Osteoblast (primary cell): Measurements from ENCODE around the gene NBAS. TPM values are rescaled to one million over a fixed set of nuclear protein-coding genes. Genes with fewer than 3 reads are reported as not detected.

Experiments used
- DNase-seq: peaks from one replicate; pipeline ENCODE4 v3.0.0; 2011; ENCODE audit warnings: low spot score, mixed read lengths; ENCODE audit not compliant: insufficient read length; ENCODE audit errors: missing footprints
- H2AFZ ChIP-seq: 2 replicates; pipeline ENCODE4 v1.6.0; 2011; ENCODE audit warnings: mild to moderate bottlenecking, low read length
- H3K27ac ChIP-seq: 2 replicates; pipeline ENCODE4 v1.5.1; 2011; ENCODE audit warnings: mild to moderate bottlenecking, low read depth, low read length, moderate library complexity
- H3K27me3 ChIP-seq: 2 replicates; pipeline ENCODE4 v1.6.0; 2012; ENCODE audit warnings: mild to moderate bottlenecking, control low read depth, inconsistent platforms, low read length, moderate library complexity; ENCODE audit not compliant: insufficient read depth
- H3K36me3 ChIP-seq: 2 replicates; pipeline ENCODE4 v1.5.1; 2011; ENCODE audit warnings: mild to moderate bottlenecking, low read length, control low read depth, moderate library complexity; ENCODE audit not compliant: insufficient read depth
- H3K4me1 ChIP-seq: 2 replicates; pipeline ENCODE4 v1.5.1; 2011; ENCODE audit warnings: mild to moderate bottlenecking, low read length, control low read depth, moderate library complexity; ENCODE audit not compliant: insufficient read depth
- H3K4me2 ChIP-seq: 2 replicates; pipeline ENCODE4 v1.6.0; 2011; ENCODE audit warnings: mild to moderate bottlenecking, low read length; ENCODE audit not compliant: insufficient read depth
- H3K4me3 ChIP-seq: fragments of 200-600 bp; sonication (generic); 3 replicates; pipeline ENCODE4 v1.5.1; 2012; ENCODE audit warnings: mild to moderate bottlenecking, low read length, inconsistent platforms; ENCODE audit not compliant: insufficient read depth
- H3K79me2 ChIP-seq: 2 replicates; pipeline ENCODE4 v1.6.0; 2012; ENCODE audit warnings: mild to moderate bottlenecking, low read length, control low read depth, inconsistent platforms; ENCODE audit not compliant: insufficient read depth
- H3K9me3 ChIP-seq: 2 replicates; pipeline ENCODE4 v1.5.1; 2011; ENCODE audit warnings: low read depth, low read length, control low read depth
- H4K20me1 ChIP-seq: 2 replicates; pipeline ENCODE4 v1.6.0; 2012; ENCODE audit warnings: mild to moderate bottlenecking, low read length, control low read depth; ENCODE audit not compliant: insufficient read depth
- total RNA-seq: library from RNA; depleted of rRNA; stranded (reverse); fragments of >200 nt; gene quantifications from 2 replicates; pipeline ENCODE4 v1.2.3, GENCODE V29; 2012
- TF ChIP-seq, protein P1 (sequence below): IDR thresholded peaks from 2 replicates; pipeline ENCODE4 v1.5.1; 2011; ENCODE audit warnings: mild to moderate bottlenecking, low read depth, low read length, moderate library complexity; ENCODE audit errors: extremely low read depth

Gene NBAS
- total RNA-seq, 1 donor = 98.1 TPM

- Histone ChIP-seq H3K79me2 (peaks cover 3% of the 10 kb centered on the region), H3K4me3 (no peak overlapping the region), H4K20me1 (peaks cover 3% of the 10 kb centered on the region), H2AFZ (no peak overlapping the region), H3K4me1 (no peaks in the 10 kb centered on the region), H3K9me3 (no peaks in the 10 kb centered on the region), H3K4me2 (no peak overlapping the region), H3K27me3 (no peaks in the 10 kb centered on the region), H3K27ac (no peak overlapping the region), H3K36me3 (peaks cover 8% of the 10 kb centered on the region)
- TF ChIP-seq, protein P1, sequence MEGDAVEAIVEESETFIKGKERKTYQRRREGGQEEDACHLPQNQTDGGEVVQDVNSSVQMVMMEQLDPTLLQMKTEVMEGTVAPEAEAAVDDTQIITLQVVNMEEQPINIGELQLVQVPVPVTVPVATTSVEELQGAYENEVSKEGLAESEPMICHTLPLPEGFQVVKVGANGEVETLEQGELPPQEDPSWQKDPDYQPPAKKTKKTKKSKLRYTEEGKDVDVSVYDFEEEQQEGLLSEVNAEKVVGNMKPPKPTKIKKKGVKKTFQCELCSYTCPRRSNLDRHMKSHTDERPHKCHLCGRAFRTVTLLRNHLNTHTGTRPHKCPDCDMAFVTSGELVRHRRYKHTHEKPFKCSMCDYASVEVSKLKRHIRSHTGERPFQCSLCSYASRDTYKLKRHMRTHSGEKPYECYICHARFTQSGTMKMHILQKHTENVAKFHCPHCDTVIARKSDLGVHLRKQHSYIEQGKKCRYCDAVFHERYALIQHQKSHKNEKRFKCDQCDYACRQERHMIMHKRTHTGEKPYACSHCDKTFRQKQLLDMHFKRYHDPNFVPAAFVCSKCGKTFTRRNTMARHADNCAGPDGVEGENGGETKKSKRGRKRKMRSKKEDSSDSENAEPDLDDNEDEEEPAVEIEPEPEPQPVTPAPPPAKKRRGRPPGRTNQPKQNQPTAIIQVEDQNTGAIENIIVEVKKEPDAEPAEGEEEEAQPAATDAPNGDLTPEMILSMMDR = no peak
- DNase-seq = peak; percentile 49
These were observed 13.8 kb downstream of the NBAS start for GRCh38 chr2:15547115-15547876.

- Histone ChIP-seq H3K4me3 (no peak overlapping the region), H3K9me3 (no peaks in the 10 kb centered on the region), H3K36me3 (peaks cover 8% of the 10 kb centered on the region), H3K79me2 (peaks cover 3% of the 10 kb centered on the region), H3K27me3 (no peaks in the 10 kb centered on the region), H4K20me1 (peaks cover 3% of the 10 kb centered on the region), H3K4me1 (no peaks in the 10 kb centered on the region), H2AFZ (no peak overlapping the region), H3K4me2 (no peak overlapping the region), H3K27ac (no peak overlapping the region)
- TF ChIP-seq, protein P1 = peak; percentile 31
- no peak for DNase-seq
These were observed 14.6 kb downstream of the NBAS start for GRCh38 chr2:15546297-15547098.

GRCh38 chr2:15544227-15544626 lies 16.9 kb downstream of the NBAS start:
- Histone ChIP-seq H3K9me3 (no peaks in the 10 kb centered on the region), H3K4me2 (no peak overlapping the region), H3K27me3 (no peaks in the 10 kb centered on the region), H3K79me2 (peaks cover 3% of the 10 kb centered on the region), H3K4me3 (no peak overlapping the region), H2AFZ (no peak overlapping the region), H3K36me3 (peaks cover 10% of the 10 kb centered on the region), H3K4me1 (no peaks in the 10 kb centered on the region), H4K20me1 (peaks cover 3% of the 10 kb centered on the region), H3K27ac (no peak overlapping the region)
- DNase-seq = no peak
- TF ChIP-seq, protein P1 = no peak

- peaks cover 3% of the 10 kb centered on the region for H3K79me2 ChIP-seq
- H3K36me3 ChIP-seq = peaks cover 5% of the 10 kb centered on the region
- H3K4me2 ChIP-seq = no peak overlapping the region
- no peaks in the 10 kb centered on the region for H3K27me3 ChIP-seq
- peaks cover 3% of the 10 kb centered on the region for H4K20me1 ChIP-seq
- H2AFZ ChIP-seq = no peak overlapping the region
- H3K9me3 ChIP-seq = no peaks in the 10 kb centered on the region
- TF ChIP-seq, protein P1 = no peak
- no peak for DNase-seq
- no peak overlapping the region for H3K4me3 ChIP-seq
- H3K4me1 ChIP-seq = no peaks in the 10 kb centered on the region
- H3K27ac ChIP-seq = no peak overlapping the region
These were observed 17.6 kb downstream of the NBAS start for GRCh38 chr2:15543541-15543940.
